Upper lobe of left lung (tissue), 6 donors: ENCODE data around the gene NLRC4. TPM values are rescaled to one million over a fixed set of nuclear protein-coding genes. Genes with fewer than 3 reads are reported as not detected.
"Not testable (repeated sequence)": the region's sequence is repeated elsewhere in the genome, so short reads cannot be mapped to it uniquely, and the experiment has no call there.

Experiments used
- ATAC-seq, 2 donors: fragments of 200-7000 bp; cut with Tn5 transposase; one replicate each; pipeline ENCODE4 v1.9.1; 2022; ENCODE audit warnings: mild to moderate bottlenecking in 2 of 2, moderate library complexity in 2 of 2; ENCODE audit not compliant: low FRiP score in 2 of 2
- DNase-seq, 2 donors: peaks; one replicate each; pipeline ENCODE4 v3.0.0-alpha.2; 2019 to 2020
- H3K27ac ChIP-seq, 4 donors: fragments of 200-600 bp; sonication (generic); one replicate each; pipeline ENCODE4 v1.5.1; 2016 to 2019
- H3K27me3 ChIP-seq, 4 donors: fragments of 200-600 bp; sonication (generic); one replicate each; pipeline ENCODE4 v1.5.1; 2017 to 2019
- H3K36me3 ChIP-seq, 4 donors: fragments of 200-600 bp; sonication (generic); one replicate each; pipeline ENCODE4 v1.5.1; 2016 to 2019
- H3K4me1 ChIP-seq, 4 donors: fragments of 200-600 bp; sonication (generic); one replicate each; pipeline ENCODE4 v1.5.1; 2018 to 2019
- H3K4me3 ChIP-seq, 4 donors: fragments of 200-600 bp; sonication (generic); one replicate each; pipeline ENCODE4 v1.5.1; 2017 to 2019; ENCODE audit warnings: mild to moderate bottlenecking in 2 of 4, moderate library complexity in 1 of 4
- H3K9me3 ChIP-seq, 4 donors: fragments of 200-600 bp; sonication (generic); one replicate each; pipeline ENCODE4 v1.5.1; 2018 to 2019
- EP300 ChIP-seq, 4 donors: sonication (generic); formaldehyde crosslinking; IDR thresholded peaks; one replicate each; pipeline ENCODE4 v1.5.1; 2017; ENCODE audit warnings: antibody characterized with exemption in 4 of 4, control low read depth in 2 of 4
- POLR2A ChIP-seq, 4 donors: fragments of 450-650 bp; IDR thresholded peaks; one replicate each; pipeline ENCODE4 v1.5.1; 2016 to 2017; ENCODE audit warnings: antibody characterized with exemption in 4 of 4, mild to moderate bottlenecking in 2 of 4
- POLR2AphosphoS5 ChIP-seq, 2 donors: sonication (generic); formaldehyde crosslinking; IDR thresholded peaks; one replicate each; pipeline ENCODE4 v1.5.1; 2017; ENCODE audit warnings: antibody characterized with exemption in 2 of 2
- WGBS, 2 donors: methylation state at CpG; one replicate each; pipeline ENCODE4 v1.1.5; 2017 to 2018; 5-methylcytosine and 5-hydroxymethylcytosine counted together
- total RNA-seq, 6 donors: library from RNA; depleted of rRNA in 4 of 6; stranded (reverse); fragments of >200 nt in 4 of 6; gene quantifications; one replicate each; pipeline versions ENCODE4 v1.1.0 to v1.2.1, GENCODE V29; 2016 to 2021
- TF ChIP-seq, protein P1 (sequence below), 6 experiments: fragments of 450-650 bp in 4 of 6; fragments of 200-600 bp in 2 of 6; sonication (generic) in 2 of 6; IDR thresholded peaks; one replicate each; pipeline ENCODE4 v1.5.1; 2016 to 2019; ENCODE audit warnings: antibody characterized with exemption in 6 of 6
- donor health status: DM: no; HTN: no; CAD: no; lungs with moderate emphysema.
- donor health status: DM: no; HTN: yes; CAD: no; lungs with severe emphysema.

The NLRC4 gene
- total RNA-seq: 10 to 100 TPM in 3 of 6 donors, 1 to 10 TPM in 3; 6.3 to 22.4 (median 10.6) TPM

DNA sequence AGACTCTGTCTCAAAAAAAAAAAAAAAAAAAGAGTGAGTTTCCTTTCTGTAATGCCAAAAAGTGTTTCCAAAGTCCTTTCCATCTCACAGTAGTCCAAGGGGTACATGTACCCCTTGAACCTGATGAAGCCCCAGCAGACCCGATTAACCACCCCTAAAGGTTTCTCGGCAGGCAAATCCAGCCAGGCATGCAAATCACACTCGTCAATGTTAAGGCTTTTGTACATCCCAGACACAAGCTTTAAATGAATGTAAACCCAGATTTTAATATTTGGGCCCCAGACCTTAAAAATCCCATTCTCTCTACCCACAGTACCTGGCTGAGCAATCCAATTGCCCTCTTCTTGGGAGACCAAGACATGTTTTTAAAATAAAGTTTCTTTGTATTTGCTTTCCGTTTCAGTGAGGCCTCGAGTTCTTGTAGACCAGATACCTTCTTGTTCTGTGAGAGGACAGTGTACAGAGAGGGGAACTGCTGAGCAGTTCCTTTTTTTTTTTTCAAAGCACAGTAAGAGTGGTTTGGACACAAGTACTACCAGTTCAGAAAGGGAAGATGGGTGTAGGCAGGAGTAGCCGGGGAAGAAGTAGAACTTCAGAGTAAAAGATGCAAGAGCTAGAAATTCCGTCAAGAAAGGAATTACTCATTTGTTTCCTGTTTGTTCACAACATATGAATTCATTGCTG lies at the start of gene NLRC4:
NLRC4 (minus strand) TSS at position 465 of the 684 bp plus-strand sequence. CDS start 8,111 bp downstream, outside the sequence.
- ATAC-seq: peak; percentile 89
- H3K4me1 ChIP-seq: no peaks in the 10 kb centered on the region
- peak within 1 kb of the TSS; percentile 79 to 84 (median 82) for H3K27ac ChIP-seq
- DNase-seq: peak in 1 of 2 donors; percentile 30
- H3K27me3 ChIP-seq: no peaks in the 10 kb centered on the region
- H3K36me3 ChIP-seq: no peaks in the 10 kb centered on the region
- WGBS, 2 donors: 58 to 64% methylated on average over 7 of the region's 7 CpGs
- no peaks in the 10 kb centered on the region for H3K9me3 ChIP-seq
- TF ChIP-seq POLR2AphosphoS5 (IDR thresholded peaks at IDR 0.05) (no peak), POLR2A (IDR thresholded peaks at IDR 0.05) (peak in 1 of 4 donors; percentile 37)
- peak within 1 kb of the TSS in 3 of 4 donors; percentile 12 to 38 (median 25) for H3K4me3 ChIP-seq

DNA sequence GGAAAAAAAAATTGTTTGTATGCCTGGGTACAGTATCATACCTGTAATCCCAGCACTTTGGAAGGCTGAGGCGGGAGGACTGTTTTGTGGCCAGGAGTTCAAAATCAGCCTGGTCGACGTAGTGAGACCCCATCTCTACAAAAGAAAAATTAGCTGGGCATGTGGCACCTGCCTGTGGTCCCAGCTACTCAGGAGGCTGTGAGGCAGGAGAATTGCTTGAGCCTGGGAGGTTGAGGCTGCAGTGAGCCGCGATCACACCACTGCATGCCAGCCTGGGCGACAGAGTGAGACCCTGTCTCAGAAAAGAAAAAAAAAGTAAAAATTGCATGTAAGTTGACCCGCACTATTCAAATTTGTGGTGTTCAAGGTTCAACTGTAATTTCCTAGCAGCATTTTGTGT lies 45.9 kb upstream of the NLRC4 start:
- no peaks in the 10 kb centered on the region for H3K9me3 ChIP-seq
- peaks cover 7 to 41% (median 18%) of the 10 kb centered on the region in 4 donors for H3K36me3 ChIP-seq
- H3K4me3 ChIP-seq: no peak overlapping the region
- H3K27ac ChIP-seq: no peak overlapping the region
- H3K27me3 ChIP-seq: no peaks in the 10 kb centered on the region
- 87 to 92% methylated on average over 7 of the region's 7 CpGs for WGBS, 2 donors
- ATAC-seq (no peak), DNase-seq (no peak)
- no peaks in the 10 kb centered on the region for H3K4me1 ChIP-seq
- no peak for TF ChIP-seq EP300 (IDR thresholded peaks at IDR 0.05)

DNA sequence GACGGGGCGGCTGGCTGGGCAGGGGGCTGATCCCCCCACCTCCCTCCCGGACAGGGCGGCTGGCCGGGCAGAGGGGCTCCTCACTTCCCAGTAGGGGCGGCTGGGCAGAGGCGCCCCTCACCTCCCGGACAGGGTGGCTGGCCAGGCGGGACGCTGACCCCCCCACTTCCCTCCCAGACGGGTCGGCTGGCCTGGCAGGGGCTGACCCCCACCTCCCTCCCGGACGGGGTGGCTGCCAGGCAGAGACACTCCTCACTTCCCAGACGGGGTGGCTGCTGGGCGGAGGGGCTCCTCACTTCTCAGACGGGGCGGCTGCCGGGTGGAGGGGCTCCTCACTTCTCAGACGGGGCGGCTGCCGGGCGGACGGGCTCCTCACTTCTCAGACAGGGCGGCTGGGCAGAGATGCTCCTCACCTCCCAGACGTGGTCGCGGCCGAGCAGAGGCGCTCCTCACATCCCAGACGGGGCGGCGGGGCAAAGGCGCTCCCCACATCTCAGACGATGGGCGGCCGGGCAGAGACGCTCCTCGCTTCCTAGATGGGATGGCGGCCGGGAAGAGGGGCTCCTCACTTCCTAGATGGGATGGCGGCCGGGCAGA lies 29.4 kb upstream of the NLRC4 start:
- Histone ChIP-seq H3K4me1 (peaks cover 8 to 28% (median 11%) of the 10 kb centered on the region in 4 donors), H3K36me3 (peaks cover 0 to 44% (median 30%) of the 10 kb centered on the region in 4 donors)
- not testable (repeated sequence) for ATAC-seq, H3K4me3 ChIP-seq, H3K27me3 ChIP-seq, H3K9me3 ChIP-seq, H3K27ac ChIP-seq
- WGBS, 2 donors: 95 to 98% methylated on average over 15 to 21 of the region's 43 CpGs
- peak in 1 of 2 donors; percentile 66 for DNase-seq

DNA sequence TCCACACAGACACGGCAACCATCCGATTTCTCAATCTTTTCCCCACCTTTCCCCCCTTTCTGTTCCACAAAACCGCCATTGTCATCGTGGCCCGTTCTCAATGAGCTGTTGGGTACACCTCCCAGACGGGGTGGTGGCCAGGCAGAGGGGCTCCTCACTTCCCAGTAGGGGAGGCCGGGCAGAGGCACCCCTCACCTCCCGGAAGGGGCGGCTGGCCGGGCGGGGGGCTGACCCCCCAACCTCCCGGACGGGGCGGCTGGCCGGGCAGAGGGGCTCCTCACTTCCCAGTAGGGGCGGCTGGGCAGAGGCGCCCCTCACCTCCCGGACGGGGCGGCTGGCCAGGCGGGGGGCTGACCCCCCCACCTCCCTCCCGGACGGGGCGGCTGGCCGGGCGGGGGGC lies 28.8 kb upstream of the NLRC4 start:
- not testable (repeated sequence) for H3K27ac ChIP-seq, ATAC-seq, H3K27me3 ChIP-seq, H3K9me3 ChIP-seq, DNase-seq, H3K4me3 ChIP-seq
- Histone ChIP-seq H3K4me1 (peaks cover 14 to 34% (median 16%) of the 10 kb centered on the region in 4 donors), H3K36me3 (peaks cover 0 to 39% (median 24%) of the 10 kb centered on the region in 4 donors)
- WGBS, 2 donors: 98% methylated on average over 5 to 7 of the region's 26 CpGs

DNA sequence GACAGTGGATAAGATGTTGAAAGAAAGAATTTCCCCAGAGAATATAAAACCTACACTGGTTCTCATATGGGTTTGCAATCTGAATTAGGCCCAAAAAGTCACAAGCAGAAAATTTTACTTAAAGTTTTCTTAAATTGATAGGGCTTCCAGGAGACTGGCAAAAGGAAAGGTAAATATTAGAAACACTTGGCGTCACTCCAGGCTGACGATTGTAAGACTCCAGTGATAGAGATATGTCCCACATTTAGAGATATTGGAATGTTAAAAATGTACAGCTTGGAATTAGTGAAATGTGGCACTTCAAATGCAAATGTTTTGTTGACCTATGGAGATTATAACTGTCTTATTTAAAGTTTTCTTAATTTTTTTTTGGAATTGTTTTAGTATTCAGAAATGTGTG lies 27.1 kb upstream of the NLRC4 start:
- DNase-seq (no peak), ATAC-seq (no peak)

DNA sequence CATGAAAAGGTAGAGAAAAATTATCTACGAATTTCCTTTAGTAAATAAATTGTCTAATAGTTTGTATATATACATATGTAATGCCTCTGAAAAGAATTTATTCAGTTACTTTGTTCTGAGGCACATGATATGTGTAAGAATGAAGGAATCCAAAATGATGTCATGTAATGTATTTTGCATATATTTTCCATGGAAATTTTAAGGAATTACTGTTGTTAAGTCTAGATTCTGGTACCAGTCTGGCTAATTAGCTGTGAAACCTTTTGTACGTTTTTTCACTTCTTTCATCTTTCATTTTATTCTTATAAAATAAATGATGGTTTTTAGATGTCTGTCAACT lies 25.3 kb upstream of the NLRC4 start:
- DNase-seq (no peak), ATAC-seq (no peak)
- TF ChIP-seq EP300 (IDR thresholded peaks at IDR 0.05) (no peak), POLR2A (IDR thresholded peaks at IDR 0.05) (no peak), POLR2AphosphoS5 (IDR thresholded peaks at IDR 0.05) (no peak)
- TF ChIP-seq, protein P1, sequence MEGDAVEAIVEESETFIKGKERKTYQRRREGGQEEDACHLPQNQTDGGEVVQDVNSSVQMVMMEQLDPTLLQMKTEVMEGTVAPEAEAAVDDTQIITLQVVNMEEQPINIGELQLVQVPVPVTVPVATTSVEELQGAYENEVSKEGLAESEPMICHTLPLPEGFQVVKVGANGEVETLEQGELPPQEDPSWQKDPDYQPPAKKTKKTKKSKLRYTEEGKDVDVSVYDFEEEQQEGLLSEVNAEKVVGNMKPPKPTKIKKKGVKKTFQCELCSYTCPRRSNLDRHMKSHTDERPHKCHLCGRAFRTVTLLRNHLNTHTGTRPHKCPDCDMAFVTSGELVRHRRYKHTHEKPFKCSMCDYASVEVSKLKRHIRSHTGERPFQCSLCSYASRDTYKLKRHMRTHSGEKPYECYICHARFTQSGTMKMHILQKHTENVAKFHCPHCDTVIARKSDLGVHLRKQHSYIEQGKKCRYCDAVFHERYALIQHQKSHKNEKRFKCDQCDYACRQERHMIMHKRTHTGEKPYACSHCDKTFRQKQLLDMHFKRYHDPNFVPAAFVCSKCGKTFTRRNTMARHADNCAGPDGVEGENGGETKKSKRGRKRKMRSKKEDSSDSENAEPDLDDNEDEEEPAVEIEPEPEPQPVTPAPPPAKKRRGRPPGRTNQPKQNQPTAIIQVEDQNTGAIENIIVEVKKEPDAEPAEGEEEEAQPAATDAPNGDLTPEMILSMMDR (IDR thresholded peaks at IDR 0.05): no peak
- Histone ChIP-seq H3K27me3 (no peaks in the 10 kb centered on the region), H3K27ac (peak overlapping the region in 2 of 4 donors; percentile 58 to 73), H3K4me1 (peaks cover 18 to 47% (median 21%) of the 10 kb centered on the region in 4 donors), H3K4me3 (no peak overlapping the region), H3K9me3 (no peaks in the 10 kb centered on the region), H3K36me3 (peaks cover 0 to 14% (median 5%) of the 10 kb centered on the region in 4 donors)
- 88 to 89% methylated on average over 2 of the region's 2 CpGs for WGBS, 2 donors

More for the DNA sequence above, 27.1 kb upstream of the NLRC4 start:
- Histone ChIP-seq H3K4me1 (peaks cover 15 to 45% (median 20%) of the 10 kb centered on the region in 4 donors), H3K27me3 (no peaks in the 10 kb centered on the region), H3K9me3 (no peaks in the 10 kb centered on the region), H3K36me3 (peaks cover 0 to 27% (median 16%) of the 10 kb centered on the region in 4 donors), H3K4me3 (no peak overlapping the region), H3K27ac (no peak overlapping the region)
- 59% methylated on average over 2 of the region's 2 CpGs for WGBS, 2 donors
- TF ChIP-seq, protein P1 (IDR thresholded peaks at IDR 0.05): no peak
- no peak for TF ChIP-seq EP300 (IDR thresholded peaks at IDR 0.05)
- no peak for TF ChIP-seq POLR2A (IDR thresholded peaks at IDR 0.05)
- no peak for TF ChIP-seq POLR2AphosphoS5 (IDR thresholded peaks at IDR 0.05)
